ENCODE measurements around the gene SMARCE1. TPM values are rescaled to one million over a fixed set of nuclear protein-coding genes. Genes with fewer than 3 reads are reported as not detected.

The SMARCE1 gene
- total RNA-seq = 126 and 131 TPM in 2 replicates

DNA sequence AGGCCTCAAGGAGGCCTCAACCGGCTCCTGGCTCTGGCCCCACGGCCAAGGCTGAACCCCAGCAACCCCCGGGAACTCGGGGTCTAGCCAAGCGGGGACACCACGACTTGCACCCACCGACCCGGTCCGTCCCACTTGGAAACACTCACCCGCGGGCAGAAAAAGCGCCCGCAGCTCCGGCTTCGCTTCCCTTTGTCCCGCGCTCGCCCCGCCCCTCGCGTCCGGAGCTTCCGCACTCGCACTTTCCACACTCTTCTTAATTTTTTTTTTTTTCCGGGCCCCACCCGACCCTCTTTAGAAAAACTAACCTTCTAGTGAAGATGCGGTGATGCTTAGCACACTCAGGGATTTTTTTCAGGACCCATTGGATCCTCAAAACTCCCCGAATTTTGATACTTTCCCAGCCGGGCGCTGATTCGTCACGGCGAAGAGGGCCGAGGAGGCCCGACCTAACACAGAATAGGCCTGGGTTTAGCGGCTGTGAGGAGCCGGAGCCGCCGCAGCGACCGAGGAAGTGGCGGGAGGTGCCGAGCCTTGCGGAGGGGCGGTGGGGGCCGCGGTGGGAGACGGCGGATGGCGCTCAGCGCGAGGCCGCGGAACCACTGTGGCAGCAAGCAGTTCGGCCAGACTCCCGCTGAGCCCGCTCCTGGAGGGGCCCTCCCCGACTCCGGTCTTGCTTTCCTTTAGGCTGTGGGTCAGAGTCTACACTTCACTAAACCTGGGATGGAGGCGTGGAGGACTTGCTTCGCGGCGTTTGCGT, at the start of gene SMARCE1:
TSS of gene SMARCE1 (minus strand) at position 195 of the 760 bp plus-strand sequence. CDS start 2,016 bp downstream, outside the sequence.
- peak within 1 kb of the TSS; percentile 96 for H3K4me3 Mint-ChIP-seq (ENCODE audit: low read depth)
- intact Hi-C loops (cut with micrococcal nuclease) = no loop called here
- no peaks in the 10 kb centered on the region for H3K9me3 Mint-ChIP-seq
- H3K27me3 Mint-ChIP-seq (ENCODE audit: low read depth) = no peaks in the 10 kb centered on the region
- peak; percentile 74 for DNase-seq (ENCODE audit: low spot score)
- peak within 1 kb of the TSS; percentile 92 for H3K27ac Mint-ChIP-seq
- H3K4me1 Mint-ChIP-seq (ENCODE audit: low read depth) = peaks cover 31% of the 10 kb centered on the region
- peaks cover 38% of the 10 kb centered on the region for H3K36me3 Mint-ChIP-seq (ENCODE audit: low read depth)

GRCh38 chr17:40697297-40697696, 49.7 kb upstream of the SMARCE1 start:
- intact Hi-C loops (cut with micrococcal nuclease) = no loop called here
- H3K4me1 Mint-ChIP-seq (ENCODE audit: low read depth) = no peaks in the 10 kb centered on the region
- no peak overlapping the region for H3K27ac Mint-ChIP-seq
- H3K27me3 Mint-ChIP-seq (ENCODE audit: low read depth) = peaks cover 49% of the 10 kb centered on the region
- H3K4me3 Mint-ChIP-seq (ENCODE audit: low read depth) = no peak overlapping the region
- DNase-seq (ENCODE audit: low spot score) = no peak
- no peaks in the 10 kb centered on the region for H3K9me3 Mint-ChIP-seq
- no peaks in the 10 kb centered on the region for H3K36me3 Mint-ChIP-seq (ENCODE audit: low read depth)

GRCh38 chr17:40696651-40697072, 49.0 kb upstream of the SMARCE1 start:
- Mint-ChIP-seq H3K4me1 (ENCODE audit: low read depth) (no peaks in the 10 kb centered on the region), H3K27me3 (ENCODE audit: low read depth) (peaks cover 53% of the 10 kb centered on the region), H3K4me3 (ENCODE audit: low read depth) (no peak overlapping the region), H3K27ac (no peak overlapping the region), H3K36me3 (ENCODE audit: low read depth) (no peaks in the 10 kb centered on the region), H3K9me3 (no peaks in the 10 kb centered on the region)
- no peak for DNase-seq (ENCODE audit: low spot score)
- intact Hi-C loops (cut with micrococcal nuclease) = no loop called here

- DNase-seq (ENCODE audit: low spot score) = no peak
- Mint-ChIP-seq H3K27ac (no peak overlapping the region), H3K36me3 (ENCODE audit: low read depth) (no peaks in the 10 kb centered on the region), H3K27me3 (ENCODE audit: low read depth) (peaks cover 54% of the 10 kb centered on the region), H3K4me3 (ENCODE audit: low read depth) (no peak overlapping the region), H3K9me3 (no peaks in the 10 kb centered on the region), H3K4me1 (ENCODE audit: low read depth) (no peaks in the 10 kb centered on the region)
- intact Hi-C loops (cut with micrococcal nuclease) = no loop called here
These were observed 48.4 kb upstream of the SMARCE1 start for GRCh38 chr17:40695874-40696472.

GRCh38 chr17:40694584-40694983, 47.0 kb upstream of the SMARCE1 start:
- H3K4me1 Mint-ChIP-seq (ENCODE audit: low read depth) = no peaks in the 10 kb centered on the region
- no peaks in the 10 kb centered on the region for H3K9me3 Mint-ChIP-seq
- H3K4me3 Mint-ChIP-seq (ENCODE audit: low read depth) = no peak overlapping the region
- H3K27ac Mint-ChIP-seq = no peak overlapping the region
- peaks cover 54% of the 10 kb centered on the region for H3K27me3 Mint-ChIP-seq (ENCODE audit: low read depth)
- intact Hi-C loops (cut with micrococcal nuclease) = no loop called here
- no peaks in the 10 kb centered on the region for H3K36me3 Mint-ChIP-seq (ENCODE audit: low read depth)
- DNase-seq (ENCODE audit: low spot score) = no peak

GRCh38 chr17:40687106-40687505, 39.5 kb upstream of the SMARCE1 start:
- no peaks in the 10 kb centered on the region for H3K36me3 Mint-ChIP-seq (ENCODE audit: low read depth)
- H3K27me3 Mint-ChIP-seq (ENCODE audit: low read depth) = peaks cover 21% of the 10 kb centered on the region
- no peaks in the 10 kb centered on the region for H3K9me3 Mint-ChIP-seq
- intact Hi-C loops (cut with micrococcal nuclease) = no loop called here
- no peak overlapping the region for H3K4me3 Mint-ChIP-seq (ENCODE audit: low read depth)
- DNase-seq (ENCODE audit: low spot score) = no peak
- H3K27ac Mint-ChIP-seq = no peak overlapping the region
- no peaks in the 10 kb centered on the region for H3K4me1 Mint-ChIP-seq (ENCODE audit: low read depth)

- no peak overlapping the region for H3K4me3 Mint-ChIP-seq (ENCODE audit: low read depth)
These were observed 38.6 kb upstream of the SMARCE1 start for GRCh38 chr17:40686192-40686591.

GRCh38 chr17:40680998-40681397, 33.4 kb upstream of the SMARCE1 start:
- Mint-ChIP-seq H3K9me3 (no peaks in the 10 kb centered on the region), H3K27ac (no peak overlapping the region), H3K4me1 (ENCODE audit: low read depth) (peaks cover 9% of the 10 kb centered on the region), H3K36me3 (ENCODE audit: low read depth) (no peaks in the 10 kb centered on the region), H3K4me3 (ENCODE audit: low read depth) (no peak overlapping the region), H3K27me3 (ENCODE audit: low read depth) (peaks cover 41% of the 10 kb centered on the region)
- intact Hi-C loops (cut with micrococcal nuclease) = no loop called here
- no peak for DNase-seq (ENCODE audit: low spot score)

More at GRCh38 chr17:40686192-40686591, 38.6 kb upstream of the SMARCE1 start:
- peaks cover 22% of the 10 kb centered on the region for H3K27me3 Mint-ChIP-seq (ENCODE audit: low read depth)
- no peaks in the 10 kb centered on the region for H3K36me3 Mint-ChIP-seq (ENCODE audit: low read depth)
- no peaks in the 10 kb centered on the region for H3K9me3 Mint-ChIP-seq
- no peaks in the 10 kb centered on the region for H3K4me1 Mint-ChIP-seq (ENCODE audit: low read depth)
- H3K27ac Mint-ChIP-seq = no peak overlapping the region
- no peak for DNase-seq (ENCODE audit: low spot score)
- intact Hi-C loops (cut with micrococcal nuclease) = no loop called here

DNA sequence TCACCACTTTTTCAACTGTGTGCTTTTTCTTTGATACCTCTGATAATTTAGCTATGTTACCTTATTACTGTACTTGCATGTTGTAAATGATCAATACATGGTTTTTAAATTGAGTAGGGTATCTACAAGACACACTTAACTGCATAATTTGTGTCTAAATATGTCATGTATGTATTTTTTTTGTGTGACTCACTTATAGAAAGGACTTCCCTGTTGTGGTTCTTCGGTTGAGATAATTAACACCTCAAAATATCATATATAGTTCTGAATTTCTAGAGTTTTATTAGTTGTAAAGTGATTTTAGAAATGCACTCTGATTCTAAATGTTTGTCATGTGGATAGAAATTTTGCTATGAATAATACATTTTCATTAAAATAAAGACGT, 31.9 kb upstream of the SMARCE1 start:
- intact Hi-C loops (cut with micrococcal nuclease) = no loop called here
- no peak overlapping the region for H3K27ac Mint-ChIP-seq
- DNase-seq (ENCODE audit: low spot score) = no peak
- no peaks in the 10 kb centered on the region for H3K36me3 Mint-ChIP-seq (ENCODE audit: low read depth)
- peaks cover 49% of the 10 kb centered on the region for H3K27me3 Mint-ChIP-seq (ENCODE audit: low read depth)
- H3K9me3 Mint-ChIP-seq = no peaks in the 10 kb centered on the region
- H3K4me3 Mint-ChIP-seq (ENCODE audit: low read depth) = no peak overlapping the region
- H3K4me1 Mint-ChIP-seq (ENCODE audit: low read depth) = peaks cover 9% of the 10 kb centered on the region

GRCh38 chr17:40678902-40679522, 31.4 kb upstream of the SMARCE1 start:
- Mint-ChIP-seq H3K4me3 (ENCODE audit: low read depth) (no peak overlapping the region), H3K36me3 (ENCODE audit: low read depth) (no peaks in the 10 kb centered on the region), H3K27ac (no peak overlapping the region), H3K4me1 (ENCODE audit: low read depth) (peaks cover 9% of the 10 kb centered on the region), H3K9me3 (no peaks in the 10 kb centered on the region), H3K27me3 (ENCODE audit: low read depth) (peaks cover 53% of the 10 kb centered on the region)
- intact Hi-C loops (cut with micrococcal nuclease) = no loop called here
- DNase-seq (ENCODE audit: low spot score) = no peak

- Mint-ChIP-seq H3K36me3 (ENCODE audit: low read depth) (no peaks in the 10 kb centered on the region), H3K27ac (no peak overlapping the region), H3K4me1 (ENCODE audit: low read depth) (peaks cover 9% of the 10 kb centered on the region), H3K9me3 (no peaks in the 10 kb centered on the region), H3K27me3 (ENCODE audit: low read depth) (peaks cover 46% of the 10 kb centered on the region), H3K4me3 (ENCODE audit: low read depth) (no peak overlapping the region)
- intact Hi-C loops (cut with micrococcal nuclease) = no loop called here
- no peak for DNase-seq (ENCODE audit: low spot score)
These were observed 28.3 kb upstream of the SMARCE1 start for GRCh38 chr17:40675905-40676304.

DNA sequence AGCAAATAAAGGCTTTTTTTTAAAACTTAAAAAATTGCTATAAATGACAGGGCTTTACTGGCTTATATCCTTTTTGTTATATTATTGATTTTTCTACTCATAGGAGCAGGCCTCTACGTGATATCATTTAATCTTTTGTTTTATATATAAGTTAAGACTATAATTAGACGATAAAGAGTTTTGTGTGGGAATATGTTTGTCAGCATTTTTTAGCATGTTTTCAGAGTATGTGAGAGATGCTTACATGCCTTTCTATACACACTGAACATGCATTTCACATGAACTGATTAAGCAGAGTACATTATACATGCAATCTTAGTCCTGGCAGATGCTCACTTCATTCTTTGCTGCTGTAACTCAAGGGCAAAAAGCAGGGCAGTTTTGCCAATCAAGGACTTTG, 25.0 kb upstream of the SMARCE1 start:
- intact Hi-C loops (cut with micrococcal nuclease) = no loop called here
- Mint-ChIP-seq H3K27ac (no peak overlapping the region), H3K4me1 (ENCODE audit: low read depth) (no peaks in the 10 kb centered on the region), H3K9me3 (no peaks in the 10 kb centered on the region), H3K4me3 (ENCODE audit: low read depth) (no peak overlapping the region), H3K27me3 (ENCODE audit: low read depth) (peaks cover 43% of the 10 kb centered on the region), H3K36me3 (ENCODE audit: low read depth) (no peaks in the 10 kb centered on the region)
- no peak for DNase-seq (ENCODE audit: low spot score)

- Mint-ChIP-seq H3K27ac (no peak overlapping the region), H3K4me1 (ENCODE audit: low read depth) (no peaks in the 10 kb centered on the region), H3K9me3 (no peaks in the 10 kb centered on the region)
These were observed 23.7 kb upstream of the SMARCE1 start for GRCh38 chr17:40671282-40671681.

More at GRCh38 chr17:40671282-40671681, 23.7 kb upstream of the SMARCE1 start:
- H3K4me3 Mint-ChIP-seq (ENCODE audit: low read depth) = no peak overlapping the region
- H3K36me3 Mint-ChIP-seq (ENCODE audit: low read depth) = no peaks in the 10 kb centered on the region
- intact Hi-C loops (cut with micrococcal nuclease) = no loop called here
- no peak for DNase-seq (ENCODE audit: low spot score)
- H3K27me3 Mint-ChIP-seq (ENCODE audit: low read depth) = peaks cover 43% of the 10 kb centered on the region
